GM12892 (cell line): Measurements from ENCODE around the gene NPAS3.

ENCODE experiments used
- POLR2A ChIP-seq: IDR thresholded peaks from 2 replicates; pipeline ENCODE4 v1.6.1; 2011; ENCODE audit warnings: low read depth, low read length, control low read depth
- TAF1 ChIP-seq: IDR thresholded peaks from 2 replicates; pipeline ENCODE4 v1.6.1; 2011; ENCODE audit warnings: low read depth, mild to moderate bottlenecking, control low read depth, low read length, borderline replicate concordance

DNA sequence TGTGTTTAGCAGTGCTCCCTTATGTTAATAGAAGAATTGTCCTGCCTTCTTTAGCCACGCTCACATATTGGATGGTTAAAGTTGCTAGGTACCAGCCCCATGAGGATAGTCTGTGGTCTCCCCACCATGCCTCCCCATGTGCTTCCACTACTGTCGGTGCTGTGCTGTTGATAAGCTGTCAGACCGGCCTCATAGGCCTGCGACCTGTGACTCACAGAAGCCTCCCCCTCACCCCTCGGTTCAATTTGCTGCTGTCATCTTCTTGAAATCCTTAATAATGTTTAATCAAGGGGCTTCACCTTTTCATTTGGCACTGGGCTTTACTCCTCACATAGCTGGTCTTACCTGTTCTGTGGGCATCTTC, 227.2 kb downstream of the NPAS3 start:
- TF ChIP-seq POLR2A (no peak), TAF1 (no peak)
